Measurements from ENCODE around the gene LCN15.
"Not testable (repeated sequence)": the region's sequence is repeated elsewhere in the genome, so short reads cannot be mapped to it uniquely, and the experiment has no call there.

Gene LCN15, protein sequence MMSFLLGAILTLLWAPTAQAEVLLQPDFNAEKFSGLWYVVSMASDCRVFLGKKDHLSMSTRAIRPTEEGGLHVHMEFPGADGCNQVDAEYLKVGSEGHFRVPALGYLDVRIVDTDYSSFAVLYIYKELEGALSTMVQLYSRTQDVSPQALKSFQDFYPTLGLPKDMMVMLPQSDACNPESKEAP

DNA sequence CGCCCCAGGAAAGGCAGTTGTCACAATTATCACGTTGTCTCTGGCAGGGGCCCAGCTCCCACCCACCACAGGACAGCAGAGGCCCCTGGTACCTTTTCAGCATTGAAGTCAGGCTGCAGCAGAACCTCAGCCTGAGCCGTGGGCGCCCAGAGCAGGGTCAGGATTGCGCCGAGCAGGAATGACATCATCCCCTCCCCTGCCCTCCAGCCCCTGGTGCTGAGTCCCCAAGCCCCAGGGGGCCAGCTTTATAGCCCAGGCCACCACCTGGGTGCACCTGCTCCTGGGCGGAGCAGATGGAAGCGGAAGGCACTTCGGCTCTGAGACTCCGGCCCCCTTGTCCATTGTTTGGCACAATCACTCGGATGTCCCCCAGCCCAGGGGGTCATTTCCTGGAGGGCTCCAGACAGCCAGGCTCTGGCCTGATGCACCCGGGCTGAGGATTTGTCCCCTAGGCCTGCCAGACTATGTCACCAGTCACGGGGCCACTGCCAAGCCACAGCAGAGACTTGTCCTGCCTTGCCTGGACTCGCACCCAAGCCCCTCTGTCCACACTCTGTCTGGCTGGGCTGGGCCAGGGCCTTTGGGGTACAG lies at the start of gene LCN15:
Gene LCN15, minus strand, starts transcription at position 218 of the 591 bp plus-strand sequence. Its CDS starts 30 bp downstream, at position 188.
- no peak for DNase-seq

DNA sequence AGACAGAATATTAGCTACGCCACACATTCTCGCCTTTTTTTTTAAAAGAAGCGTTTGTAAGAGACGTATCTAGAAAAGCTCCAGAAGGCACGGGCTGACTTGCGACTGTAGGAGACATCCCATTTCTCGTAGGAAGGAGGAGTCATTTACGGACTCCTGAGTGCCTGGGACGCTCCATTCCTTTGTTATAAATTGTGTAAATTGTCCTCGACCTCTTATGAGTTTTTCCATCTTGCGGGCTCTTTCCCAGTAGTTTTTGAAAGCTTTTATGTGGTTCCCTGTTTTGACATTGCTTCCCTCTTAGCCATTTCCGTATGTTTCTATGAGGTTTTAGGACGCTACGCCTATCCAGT lies 44.5 kb upstream of the LCN15 start:
- no peak for DNase-seq

DNA sequence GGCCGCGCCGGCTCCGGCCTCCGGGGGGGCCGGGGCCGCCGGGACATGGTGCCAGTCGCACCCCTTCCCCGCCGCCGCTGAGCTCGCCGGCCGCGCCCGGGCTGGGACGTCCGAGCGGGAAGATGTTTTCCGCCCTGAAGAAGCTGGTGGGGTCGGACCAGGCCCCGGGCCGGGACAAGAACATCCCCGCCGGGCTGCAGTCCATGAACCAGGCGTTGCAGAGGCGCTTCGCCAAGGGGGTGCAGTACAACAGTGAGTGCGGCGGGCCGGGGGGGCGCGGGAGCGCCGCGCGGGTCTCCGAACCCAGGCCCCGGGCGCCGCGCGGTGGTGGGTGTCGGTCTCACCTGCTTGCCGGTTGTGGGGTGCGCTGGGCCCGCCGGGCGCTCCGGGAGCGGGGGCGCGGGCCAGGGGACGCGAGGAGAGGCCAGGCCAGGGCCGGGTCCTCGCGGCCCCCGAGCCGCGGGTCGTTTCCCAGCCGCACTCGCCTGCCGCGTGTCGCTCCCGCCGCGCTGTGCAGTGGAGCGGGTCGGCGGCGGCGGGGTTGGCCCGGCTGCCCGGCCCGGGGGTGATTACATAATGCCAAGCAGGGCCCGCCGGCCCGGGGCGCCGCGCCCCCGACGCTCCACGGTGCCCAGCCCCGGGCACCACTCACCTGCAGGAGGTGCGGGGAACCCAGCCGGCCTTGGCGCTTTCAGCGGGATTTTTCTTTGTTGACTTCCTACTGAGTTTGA lies 43.9 kb upstream of the LCN15 start:
- DNase-seq: peak; percentile 60

DNA sequence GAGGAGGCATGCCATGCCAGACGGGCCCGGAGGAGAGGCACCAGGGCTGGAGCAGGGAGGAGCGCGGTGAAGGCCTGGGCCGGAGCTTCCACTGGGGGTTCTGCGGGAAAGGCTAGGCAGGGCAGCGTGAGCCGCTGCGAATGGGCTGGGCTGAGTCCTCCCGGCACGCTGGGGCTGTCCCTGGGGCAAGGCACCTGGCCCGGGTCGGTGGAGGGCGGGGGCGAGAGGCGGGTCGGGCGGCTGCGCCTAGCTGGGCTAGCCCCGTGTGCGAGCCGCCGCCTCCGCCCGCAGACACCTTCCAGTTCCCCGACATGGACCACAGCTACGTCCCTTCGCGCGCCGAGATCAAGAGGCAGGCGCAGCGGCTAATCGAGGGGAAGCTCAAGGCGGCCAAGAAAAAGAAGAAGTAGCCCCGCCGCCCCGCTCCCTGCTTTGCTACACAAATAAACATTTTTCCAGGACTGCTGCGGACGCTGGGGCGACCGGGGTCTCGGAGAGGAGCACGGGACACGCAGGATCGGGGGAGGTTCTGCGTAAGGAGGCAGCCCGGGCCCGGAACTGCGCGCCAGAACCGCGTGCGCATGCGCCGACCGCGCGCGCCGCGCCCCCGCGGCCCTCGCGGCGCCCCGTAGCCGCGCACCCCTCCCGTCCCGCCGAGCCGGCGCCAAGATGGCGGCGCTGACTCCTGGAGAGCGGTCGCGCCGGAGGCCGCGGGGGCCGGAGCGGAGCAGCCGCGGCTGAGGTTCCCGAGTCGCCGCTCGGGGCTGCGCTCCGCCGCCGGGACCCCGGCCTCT lies 43.2 kb upstream of the LCN15 start, which contains the start of gene RABL6:
Gene RABL6, plus strand, starts transcription at position 668 of the 794 bp plus-strand sequence. CDS start 249 bp downstream, outside the sequence.
- peak; percentile 89 for DNase-seq

DNA sequence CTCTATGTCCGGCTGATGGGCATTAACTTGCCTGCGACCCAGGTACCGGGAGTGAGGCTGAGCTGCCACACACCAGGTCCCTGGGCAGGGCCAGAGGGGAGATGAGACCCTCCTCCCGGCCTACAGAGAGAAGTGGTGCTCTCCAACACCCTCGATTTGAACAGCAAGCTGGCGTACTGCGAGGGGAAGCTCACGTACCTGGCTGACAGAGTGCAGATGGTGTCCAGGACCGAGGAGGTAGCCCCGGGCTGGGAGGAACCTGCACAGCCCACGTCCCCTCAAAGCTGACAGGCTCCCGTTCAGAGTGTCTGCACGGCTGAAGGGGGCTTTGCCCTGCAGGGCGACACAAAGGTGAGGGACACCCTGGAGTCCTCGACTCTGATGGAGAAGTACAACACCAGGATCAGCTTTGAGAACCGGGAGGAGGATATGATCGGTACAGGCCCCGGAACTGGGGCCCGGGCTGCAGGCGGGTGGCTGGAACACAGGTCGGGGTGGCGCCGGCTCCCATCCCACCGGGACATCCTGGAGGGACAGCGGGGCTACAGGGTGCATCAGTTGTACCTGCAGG lies 42.4 kb upstream of the LCN15 start:
- no peak for DNase-seq

DNA sequence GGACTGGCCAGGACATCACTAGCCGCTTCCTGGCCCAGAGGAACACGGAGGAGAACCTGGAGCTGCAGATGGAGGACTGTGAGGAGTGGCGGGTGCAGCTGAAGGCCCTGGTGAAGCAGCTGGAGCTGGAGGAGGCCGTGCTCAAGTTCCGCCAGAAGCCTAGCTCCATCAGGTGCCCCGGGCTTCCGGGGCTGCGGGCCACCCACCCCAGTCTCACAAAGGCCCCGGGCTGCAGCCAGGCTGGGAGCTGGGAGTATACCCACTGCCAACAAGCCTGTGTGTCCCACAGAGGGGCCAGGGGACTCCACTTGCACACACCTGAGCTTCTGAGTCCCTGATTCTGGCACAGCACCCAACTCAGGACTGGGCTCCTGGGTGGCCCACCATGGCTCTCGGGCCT lies 41.7 kb upstream of the LCN15 start:
- no peak for DNase-seq

DNA sequence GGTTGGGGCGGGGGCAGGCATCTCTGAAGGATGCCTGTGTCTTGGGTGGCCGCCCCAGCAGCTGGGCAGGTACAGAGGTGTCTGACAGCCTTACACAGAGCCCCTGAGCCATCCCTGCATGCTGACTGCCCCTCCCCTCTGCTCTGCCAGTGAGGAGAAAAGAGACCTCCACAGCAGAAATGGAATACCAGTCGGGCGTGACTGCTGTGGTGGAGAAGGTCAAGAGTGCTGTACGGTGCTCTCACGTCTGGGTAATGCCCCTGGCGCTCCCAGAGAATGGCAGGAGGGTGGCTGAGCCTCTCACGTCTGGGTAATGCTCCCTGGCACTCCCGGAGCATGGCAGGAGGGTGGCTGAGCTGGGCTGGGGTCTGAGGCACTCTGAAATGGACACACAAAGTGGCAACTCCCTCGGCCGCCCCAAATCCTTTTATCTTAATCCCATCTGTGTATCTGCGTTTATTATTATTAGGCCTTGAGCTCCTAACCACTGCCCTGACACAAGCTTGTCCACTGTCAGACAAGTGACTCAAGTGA lies 41.0 kb upstream of the LCN15 start:
- no peak for DNase-seq

DNA sequence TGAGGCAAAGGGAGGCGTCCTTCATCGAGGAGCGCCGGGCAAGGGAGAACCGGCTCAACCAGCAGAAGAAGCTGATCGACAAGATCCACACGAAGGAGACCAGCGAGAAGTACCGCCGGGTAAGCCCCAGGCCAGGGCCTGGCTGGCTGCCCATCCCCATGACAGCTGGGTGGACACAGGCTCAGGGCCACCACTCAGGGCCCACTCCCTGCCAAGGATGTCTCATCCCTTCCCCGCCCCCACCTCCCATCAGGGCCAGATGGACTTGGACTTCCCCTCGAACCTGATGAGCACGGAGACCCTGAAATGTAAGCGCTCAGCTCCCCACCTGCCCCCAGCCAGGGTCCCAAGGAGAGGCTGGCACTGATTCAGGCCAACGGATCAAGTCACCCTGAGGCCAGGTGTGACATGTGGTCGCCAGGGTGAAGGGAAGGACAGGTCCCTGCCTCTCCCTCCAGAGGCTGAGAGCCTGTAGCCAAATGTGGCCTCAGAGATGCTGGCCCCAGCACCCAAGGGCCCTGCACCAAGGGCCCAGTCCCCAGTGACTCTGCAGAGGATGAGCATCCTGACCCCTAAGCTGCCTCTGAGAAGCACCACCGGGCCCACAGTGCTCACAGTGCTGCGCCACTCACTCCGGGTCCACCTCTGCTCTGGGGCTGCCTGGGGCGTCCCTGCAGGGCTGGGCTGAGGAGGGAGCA lies 40.3 kb upstream of the LCN15 start:
- DNase-seq: no peak

DNA sequence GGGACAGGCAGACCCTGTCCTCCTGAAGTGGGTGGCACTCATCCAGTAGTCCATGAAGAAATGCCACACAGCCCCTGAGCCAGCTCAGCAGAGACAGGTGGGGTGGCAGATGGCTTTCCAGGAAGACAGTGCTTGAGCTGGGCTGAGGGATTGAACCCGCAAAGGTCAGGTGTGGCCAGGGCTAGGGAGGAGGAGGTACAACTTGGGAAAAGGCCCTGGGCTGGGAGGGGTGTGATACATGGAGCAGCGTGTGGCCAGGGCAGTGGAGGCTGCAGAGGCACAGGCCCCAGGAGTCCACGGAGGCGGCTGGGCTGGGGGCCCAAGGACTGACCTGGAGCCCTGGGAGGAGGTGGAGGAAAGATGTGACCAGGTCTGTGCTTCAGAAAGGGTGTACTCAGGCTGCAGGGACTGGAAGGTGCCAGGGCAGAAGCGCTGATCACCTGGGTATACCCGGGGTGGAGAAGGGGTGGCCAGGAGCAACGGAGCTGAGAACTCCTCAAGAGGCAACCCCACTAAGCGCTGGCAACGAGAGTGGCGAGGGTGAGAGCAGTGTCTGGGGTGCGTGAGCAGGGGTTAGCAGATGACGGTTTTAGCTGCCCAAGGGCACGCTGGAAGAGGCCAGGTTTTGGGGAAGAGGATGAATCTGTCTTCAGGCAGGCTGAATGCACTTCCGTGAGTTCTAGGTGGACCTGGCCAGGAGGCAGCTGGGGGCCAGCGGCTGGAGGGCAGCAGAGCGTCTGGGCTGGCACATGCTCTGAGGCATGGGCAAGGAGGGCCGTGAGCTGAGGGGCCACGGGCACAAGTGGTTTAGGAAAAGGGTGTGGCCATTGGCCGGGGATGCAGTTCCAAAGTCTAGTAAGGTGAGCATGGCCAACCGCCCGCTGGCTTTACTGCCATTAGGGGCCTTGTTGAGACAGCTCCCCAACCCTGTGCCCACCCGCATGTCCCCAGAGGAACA lies 39.5 kb upstream of the LCN15 start:
- DNase-seq: no peak

DNA sequence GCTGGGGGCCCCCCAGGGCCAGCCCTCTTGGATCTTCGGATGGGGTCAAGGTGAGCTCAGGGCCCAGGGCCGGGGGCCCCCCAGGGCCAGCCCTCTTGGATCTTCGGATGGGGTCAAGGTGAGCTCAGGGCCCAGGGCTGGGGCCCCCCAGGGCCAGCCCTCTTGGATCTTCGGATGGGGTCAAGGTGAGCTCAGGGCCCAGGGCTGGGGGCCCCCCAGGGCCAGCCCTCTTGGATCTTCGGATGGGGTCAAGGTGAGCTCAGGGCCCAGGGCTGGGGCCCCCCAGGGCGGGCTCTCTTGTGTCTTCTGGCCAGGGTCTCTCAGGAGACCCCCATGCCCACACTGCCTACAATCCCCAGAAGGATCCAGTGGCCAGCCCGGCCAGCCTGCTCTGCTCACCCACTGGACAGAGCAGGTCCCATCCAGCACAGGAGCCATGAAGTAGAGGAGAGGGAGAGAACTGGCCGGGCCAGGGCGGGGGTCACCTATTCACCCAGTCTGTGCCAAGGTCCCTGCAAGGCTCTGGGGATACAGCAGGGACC lies 38.8 kb upstream of the LCN15 start:
- not testable (repeated sequence) for DNase-seq

DNA sequence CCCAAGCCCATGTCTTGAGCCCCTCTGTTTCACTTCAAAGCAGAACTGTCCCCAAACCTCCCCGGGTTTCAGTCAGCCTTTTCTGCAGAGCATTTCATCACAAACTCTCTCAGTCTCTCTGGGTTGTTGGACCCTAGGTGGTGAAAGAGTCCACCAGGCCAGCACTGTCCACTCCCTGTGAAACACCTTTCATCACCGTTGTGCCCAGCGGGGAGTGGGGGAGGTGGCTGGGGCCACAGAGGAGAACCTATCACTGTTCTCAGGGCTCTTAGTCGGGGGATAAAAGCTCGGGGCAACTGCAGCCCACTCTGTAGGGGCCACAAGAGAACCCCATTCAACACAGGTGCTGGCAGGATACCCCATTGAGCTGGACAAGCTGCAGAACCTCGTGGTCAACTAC lies 38.0 kb upstream of the LCN15 start:
- no peak for DNase-seq

DNA sequence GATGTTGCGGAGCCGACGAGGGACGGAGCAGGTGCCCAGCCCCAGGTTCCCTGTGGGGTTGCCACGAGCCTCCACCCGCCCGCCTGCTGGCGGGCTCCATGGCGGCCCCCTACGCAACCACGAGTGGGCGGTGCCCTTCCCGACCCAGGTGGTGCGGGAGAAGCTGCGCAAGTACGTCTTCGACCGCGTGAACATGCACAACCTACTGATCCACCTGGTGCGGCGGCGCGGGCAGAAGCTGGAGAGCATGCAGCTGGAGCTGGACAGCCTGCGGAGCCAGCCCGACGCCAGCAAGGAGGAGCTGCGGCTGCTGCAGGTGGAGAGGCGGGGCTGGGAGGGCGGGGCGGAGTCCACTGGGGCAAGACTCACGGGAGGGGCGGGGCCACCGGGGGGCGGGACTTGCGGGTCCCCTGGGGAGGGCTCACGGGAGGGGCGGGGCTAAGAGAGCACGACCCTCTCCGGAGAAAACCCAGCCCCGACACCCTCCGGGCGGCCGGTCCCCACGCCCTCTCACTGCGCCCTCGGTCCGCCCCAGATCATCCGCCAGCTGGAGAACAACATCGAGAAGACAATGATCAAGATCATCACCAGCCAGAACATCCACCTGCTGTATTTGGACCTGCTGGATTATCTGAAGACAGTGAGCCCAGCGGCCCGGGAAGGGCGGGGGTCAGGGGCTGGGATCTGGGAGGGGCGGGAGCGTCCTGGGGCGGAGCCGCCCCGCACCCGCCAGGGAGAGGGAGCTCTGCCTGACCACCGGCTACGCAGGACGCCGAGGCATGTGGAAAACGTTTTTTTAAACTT lies 35.7 kb upstream of the LCN15 start:
- DNase-seq: peak; percentile 90

DNA sequence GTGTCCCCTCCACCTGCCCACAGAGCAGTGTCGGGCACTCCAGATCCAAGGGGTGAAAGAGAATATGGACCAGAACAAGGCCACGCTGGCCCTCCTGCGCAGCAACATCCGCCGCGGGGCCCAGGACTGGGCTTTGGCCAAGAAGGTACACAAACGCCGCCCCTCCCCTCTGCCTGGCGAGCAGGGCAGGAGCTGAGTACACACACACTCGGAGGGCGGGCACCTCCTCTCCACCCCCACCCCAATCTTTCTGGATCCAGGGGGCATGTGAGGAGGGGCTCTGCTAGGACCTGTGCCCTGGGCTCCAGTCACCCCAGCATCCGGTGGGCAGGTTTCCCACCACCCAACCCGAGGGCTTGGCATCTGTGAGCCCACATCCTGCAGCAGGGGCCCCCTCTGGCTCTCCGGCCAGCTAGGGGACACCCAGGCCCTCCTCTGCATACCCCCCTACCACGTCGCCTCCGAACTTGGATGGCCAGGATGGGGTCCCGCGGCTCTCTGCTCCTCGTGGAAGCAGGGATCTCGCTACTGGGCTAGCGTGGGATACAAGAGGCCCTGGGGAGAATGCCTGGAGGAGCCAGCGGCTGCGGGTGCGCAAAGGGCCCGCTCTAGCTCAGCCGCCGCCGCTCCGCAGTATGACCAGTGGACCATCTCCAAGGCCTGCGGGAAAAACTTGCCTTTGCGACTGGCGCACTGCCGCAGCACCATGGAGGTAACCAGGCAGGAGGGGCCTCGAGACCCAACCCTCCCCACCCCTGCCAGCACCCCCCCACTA lies 34.9 kb upstream of the LCN15 start:
- no peak for DNase-seq

DNA sequence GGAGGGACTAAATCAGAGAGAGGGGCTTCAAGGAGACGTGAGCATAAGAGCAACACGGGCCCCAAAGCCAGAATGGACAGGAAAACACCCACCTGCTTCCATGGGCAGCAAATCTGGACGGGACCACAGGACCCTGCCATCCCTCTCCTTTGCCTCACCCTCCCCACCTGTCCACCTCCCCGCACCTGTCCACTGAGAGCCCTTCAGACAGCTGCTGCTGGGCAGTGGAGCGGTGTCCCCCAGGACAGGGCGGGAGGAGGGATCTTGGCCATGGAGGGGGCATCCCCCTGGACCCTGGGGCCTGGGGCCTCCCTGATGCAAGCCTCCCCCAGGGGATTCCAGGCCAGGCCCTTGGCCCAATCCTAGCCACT lies 34.4 kb upstream of the LCN15 start:
- no peak for DNase-seq

DNA sequence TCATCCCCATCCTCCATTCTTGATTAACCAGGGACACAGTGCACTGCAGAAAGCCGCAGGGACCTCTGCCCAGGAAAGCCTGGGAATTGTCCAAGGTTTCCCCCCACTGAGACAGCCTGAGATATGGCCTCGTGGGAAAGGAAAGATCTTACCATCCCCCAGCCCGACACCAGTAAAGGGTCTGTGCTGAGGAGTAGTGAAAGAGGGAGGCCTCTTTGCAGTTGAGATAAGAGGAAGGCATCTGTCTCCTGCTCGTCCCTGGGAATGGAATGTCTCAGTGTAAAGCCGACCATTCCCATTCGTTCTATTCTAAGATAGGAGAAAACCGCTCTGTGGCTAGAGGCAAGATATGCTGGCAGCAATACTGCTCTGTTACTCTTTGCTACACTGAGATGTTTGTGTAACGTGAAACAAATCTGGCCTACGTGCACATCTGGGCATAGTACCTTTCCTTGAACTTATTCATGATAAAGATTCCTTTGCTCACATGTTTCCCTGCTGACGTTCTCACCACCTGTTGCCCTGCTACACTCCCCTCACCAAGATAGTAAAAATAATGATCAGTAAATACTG lies 32.5 kb upstream of the LCN15 start:
- not testable (repeated sequence) for DNase-seq

DNA sequence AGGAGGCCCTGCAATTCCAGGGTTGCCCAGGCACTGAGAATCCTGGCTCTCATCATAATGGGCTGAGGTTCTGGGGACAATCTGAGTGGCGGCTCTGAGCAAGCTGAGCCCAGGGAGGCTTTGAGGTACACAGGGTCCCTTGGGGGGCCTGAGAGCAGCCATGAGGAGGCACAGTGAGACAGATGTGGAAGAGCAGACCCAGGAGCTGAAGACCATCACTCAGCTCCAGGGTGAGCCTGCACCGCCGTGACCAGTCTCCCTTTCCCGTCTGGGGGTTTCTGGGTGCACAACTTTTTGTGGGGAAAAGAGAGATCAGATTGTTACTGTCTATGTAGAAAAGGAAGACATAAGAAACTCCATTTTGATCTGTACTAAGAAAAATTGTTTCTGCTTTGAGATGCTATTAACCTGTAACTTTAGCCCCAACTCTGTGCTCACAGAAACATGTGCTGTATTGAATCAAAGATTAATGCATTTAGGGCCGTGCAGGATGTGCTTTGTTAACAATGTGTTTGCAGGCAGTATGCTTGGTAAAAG lies 32.0 kb upstream of the LCN15 start, which contains the start of gene CCDC183:
Gene CCDC183, plus strand, starts transcription at position 101 of the 537 bp plus-strand sequence. Its CDS starts 60 bp downstream, at position 161.
- no peak for DNase-seq

DNA sequence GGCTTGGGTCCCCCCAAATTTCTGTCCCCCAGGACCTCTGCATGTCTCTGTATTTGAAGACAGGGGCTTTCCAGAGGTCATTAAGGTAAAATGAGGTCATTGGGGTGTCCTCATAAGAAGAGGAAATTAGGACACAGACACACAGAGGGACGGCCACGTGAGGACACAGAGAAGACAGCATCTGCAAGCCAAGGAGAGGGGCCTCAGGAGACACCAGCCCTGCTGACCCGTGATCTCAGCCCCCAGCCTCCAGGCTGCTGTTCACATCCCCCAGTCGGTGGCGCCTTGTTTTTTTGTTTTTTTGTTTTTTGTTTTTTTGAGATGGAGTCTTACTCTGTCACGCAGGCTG lies 30.7 kb upstream of the LCN15 start:
- DNase-seq: no peak

DNA sequence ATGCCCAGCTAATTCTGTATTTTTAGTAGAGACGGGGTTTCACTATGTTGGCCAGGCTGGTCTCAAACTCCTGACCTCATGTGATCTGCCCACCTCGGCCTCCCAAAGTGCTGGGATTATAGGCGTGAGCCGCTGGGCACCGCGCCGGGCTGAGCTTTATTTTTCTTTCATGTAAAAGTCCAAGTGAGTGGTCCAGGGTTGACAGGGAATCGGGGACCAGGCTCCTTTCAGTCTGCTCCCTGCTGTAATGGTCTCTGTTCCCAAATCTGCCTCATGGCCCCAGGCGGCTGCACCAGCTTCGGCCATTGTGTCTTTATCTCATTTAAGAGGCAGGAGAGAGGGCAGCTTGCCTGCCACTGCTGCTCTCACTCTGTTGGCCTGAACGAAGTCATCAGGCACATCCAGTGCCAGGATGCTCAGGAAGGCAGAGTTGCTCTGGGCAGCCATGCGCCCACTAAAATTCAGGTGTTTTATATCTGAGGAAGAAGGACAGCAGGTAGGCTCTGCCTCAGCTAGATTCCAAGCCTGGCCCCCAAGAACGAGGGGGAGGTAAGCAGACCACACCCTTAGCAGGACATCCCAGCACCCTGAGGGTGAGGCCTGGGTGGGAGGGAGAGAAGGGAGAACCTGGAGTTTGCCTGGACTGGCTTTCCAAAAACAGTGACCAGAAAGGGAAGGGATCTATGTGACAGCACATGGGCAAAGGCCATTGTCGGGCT lies 30.1 kb upstream of the LCN15 start:
- no peak for DNase-seq
